ENCODE data around the gene BTBD17.

- no peak for TF ChIP-seq POLR2A (IDR thresholded peaks at IDR 0.05)
- no peak for TF ChIP-seq CTCF (IDR thresholded peaks at IDR 0.05)
Observed at GRCh38 chr17:74325376-74325742, 36.3 kb downstream of the BTBD17 start.

Measured in thyroid gland (tissue), 4 donors.